Measurements from ENCODE around the gene PDGFB. TPM values are rescaled to one million over a fixed set of nuclear protein-coding genes. Genes with fewer than 3 reads are reported as not detected.
A peak's percentile ranks its signal among the peaks of the same experiment; 100 is the strongest.

The PDGFB gene
- total RNA-seq, 5 donors from 2014 or later (not counting 1 experiment from before 2014, with no cell fraction given) = 2.9 to 18.3 (median 4.6) TPM

DNA sequence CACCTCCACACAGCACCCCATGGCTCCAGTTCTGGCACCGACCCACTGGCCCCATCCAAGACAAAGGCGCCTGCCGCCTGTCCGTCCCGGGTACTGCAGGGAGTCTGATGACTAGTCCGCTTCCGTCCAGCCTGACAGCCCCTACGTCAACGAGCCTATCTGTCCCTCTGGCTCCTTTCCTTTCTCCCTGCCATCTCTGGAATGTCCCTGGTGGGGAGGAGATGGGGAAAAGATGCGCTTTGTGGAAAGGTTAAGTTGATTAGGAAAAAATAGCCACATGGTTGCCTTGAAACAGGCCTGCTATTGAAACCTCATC lies 10.4 kb downstream of the PDGFB start:
- Mint-ChIP-seq H3K36me3 (peaks cover 7% of the 10 kb centered on the region), H3K9me3 (no peaks in the 10 kb centered on the region), H3K27me3 (peaks cover 5 to 32% of the 10 kb centered on the region in 2 donors), H3K27ac (no peak overlapping the region), H3K4me1 (peaks cover 51 to 55% (median 51%) of the 10 kb centered on the region in 3 donors), H3K4me3 (peak overlapping the region in 1 of 3 donors; percentile 46)
- ATAC-seq (replicated peaks in 1 of 4) = no peak
- H3K27me3 ChIP-seq (replicated peaks in 1 of 2; ENCODE audit: control insufficient read depth in 2 of 2, extremely low read depth in 1 of 2, insufficient read depth in 2 of 2, low read length in 1 of 2) = peaks cover 2 to 55% of the 10 kb centered on the region in 2 experiments
- no peaks in the 10 kb centered on the region for H3K9me3 ChIP-seq
- DNase-seq = no peak
- peaks cover 0 to 14% of the 10 kb centered on the region in 2 donors for H3K36me3 ChIP-seq (ENCODE audit: control insufficient read depth in 2 of 2, extremely low read depth in 1 of 2, insufficient read depth in 1 of 2, low read length in 1 of 2)
- ChIA-PET POLR2A (no interaction called here), CTCF (no interaction called here)
- WGBS (ENCODE audit: insufficient coverage) = 70% methylated on average over 5 of the region's 10 CpGs
- no peak overlapping the region for H3K27ac ChIP-seq (ENCODE audit: low read length)
- H3K4me3 ChIP-seq (ENCODE audit: control insufficient read depth in 1 of 2, extremely low read depth in 1 of 2, low read length in 1 of 2) = no peak overlapping the region
- peaks cover 16 to 53% of the 10 kb centered on the region in 2 experiments for H3K4me1 ChIP-seq (ENCODE audit: control insufficient read depth in 1 of 2, extremely low read depth in 1 of 2, insufficient read depth in 2 of 2, low read length in 2 of 2)

DNA sequence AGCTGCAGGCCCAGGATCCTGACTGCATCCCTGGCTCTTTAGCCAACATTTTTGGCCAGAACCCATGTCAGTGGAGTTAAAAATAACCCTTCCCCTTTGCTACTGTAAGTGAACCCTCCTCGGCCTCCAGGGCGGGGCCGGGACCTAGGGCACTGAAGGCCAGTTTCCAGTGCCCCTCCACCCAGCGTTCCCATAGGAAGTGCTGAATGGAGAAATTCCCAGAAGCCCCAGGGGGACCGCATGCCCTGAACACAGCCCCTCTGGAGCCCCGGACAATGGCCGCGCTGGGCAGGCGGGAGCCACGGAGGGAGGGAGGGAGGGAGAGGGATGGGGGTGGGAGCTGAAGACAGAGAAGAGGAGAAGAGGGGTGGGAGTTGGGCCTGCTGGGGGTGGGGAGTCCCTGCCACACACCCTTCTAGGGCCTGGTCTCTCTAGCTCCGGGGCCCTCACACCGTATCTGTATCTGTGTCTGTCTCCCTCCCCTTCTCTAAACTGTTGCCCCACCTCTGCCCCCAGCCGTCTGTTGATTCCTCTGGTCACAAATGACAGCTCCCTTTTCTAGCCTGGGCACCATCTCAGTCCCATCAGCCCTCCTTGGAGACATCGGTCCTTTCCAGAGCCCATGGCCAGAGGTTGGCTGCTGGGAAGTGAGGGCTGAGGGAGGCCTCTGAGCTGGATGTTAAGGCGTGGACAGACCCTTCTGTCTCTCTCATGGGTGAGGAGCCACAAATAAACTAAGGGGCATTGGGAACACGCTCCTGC lies 10.9 kb downstream of the PDGFB start:
- no peak overlapping the region for H3K27ac Mint-ChIP-seq
- ChIA-PET POLR2A (no interaction called here), CTCF (no interaction called here)
- Histone ChIP-seq H3K9me3 (no peaks in the 10 kb centered on the region), H3K36me3 (ENCODE audit: control insufficient read depth in 2 of 2, extremely low read depth in 1 of 2, insufficient read depth in 1 of 2, low read length in 1 of 2) (peaks cover 0 to 15% of the 10 kb centered on the region in 2 donors), H3K27me3 (replicated peaks in 1 of 2; ENCODE audit: control insufficient read depth in 2 of 2, extremely low read depth in 1 of 2, insufficient read depth in 2 of 2, low read length in 1 of 2) (peaks cover 2 to 55% of the 10 kb centered on the region in 2 experiments), H3K27ac (ENCODE audit: low read length) (no peak overlapping the region), H3K4me3 (ENCODE audit: control insufficient read depth in 1 of 2, extremely low read depth in 1 of 2, low read length in 1 of 2) (no peak overlapping the region), H3K4me1 (ENCODE audit: control insufficient read depth in 1 of 2, extremely low read depth in 1 of 2, insufficient read depth in 2 of 2, low read length in 2 of 2) (peaks cover 16 to 47% of the 10 kb centered on the region in 2 experiments)
- WGBS (ENCODE audit: insufficient coverage) = 52% methylated on average over 4 of the region's 16 CpGs
- DNase-seq = no peak
- H3K36me3 Mint-ChIP-seq = peaks cover 12% of the 10 kb centered on the region
- H3K27me3 Mint-ChIP-seq = peaks cover 5 to 36% of the 10 kb centered on the region in 2 donors
- peaks cover 47 to 51% (median 47%) of the 10 kb centered on the region in 3 donors for H3K4me1 Mint-ChIP-seq
- H3K4me3 Mint-ChIP-seq = no peak overlapping the region
- H3K9me3 Mint-ChIP-seq = no peaks in the 10 kb centered on the region
- ATAC-seq (replicated peaks in 1 of 4) = no peak

DNA sequence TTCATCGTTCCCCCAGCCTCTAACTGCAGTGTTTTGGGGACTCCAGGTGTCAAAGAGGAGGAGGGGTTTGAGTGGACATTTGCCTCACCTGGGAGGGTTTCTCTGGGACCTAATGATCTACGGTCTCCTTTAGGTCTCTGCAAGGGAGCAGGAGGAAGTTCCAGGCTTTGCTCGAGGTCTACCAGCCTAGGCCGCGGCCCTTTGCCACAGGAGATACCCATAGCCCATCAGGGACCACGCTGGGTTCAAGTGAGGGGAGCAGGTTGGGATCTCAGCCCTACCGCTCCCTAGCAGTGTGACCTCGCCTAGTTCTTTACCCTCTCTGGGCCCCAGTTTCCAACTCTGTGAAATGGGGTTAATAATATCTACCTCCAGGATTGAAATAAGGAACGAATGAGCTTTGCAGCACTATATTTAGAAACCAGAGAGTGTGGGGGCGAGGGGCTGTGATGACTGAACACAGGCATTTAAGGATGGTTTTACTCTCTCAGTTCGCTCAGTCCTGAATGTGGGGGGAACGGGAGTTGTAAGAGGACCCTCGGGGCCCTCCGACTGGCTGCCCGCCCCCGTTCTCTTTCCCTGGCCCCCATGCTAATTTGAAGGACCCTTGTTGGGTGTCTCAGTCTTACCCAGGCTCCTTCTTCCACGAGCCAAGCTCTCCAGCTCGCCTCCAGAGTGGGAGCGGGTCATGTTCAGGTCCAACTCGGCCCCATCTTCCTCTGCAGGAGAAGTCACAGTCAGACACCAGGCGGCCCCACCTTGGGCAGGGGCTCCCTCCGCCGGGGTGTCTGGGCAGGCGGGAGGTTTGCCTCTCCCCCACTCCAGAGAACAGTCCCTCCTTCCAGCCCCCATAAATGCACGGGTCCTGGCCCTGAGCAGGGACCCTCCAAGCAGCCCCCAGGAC lies 11.7 kb downstream of the PDGFB start:
- Mint-ChIP-seq H3K4me1 (peaks cover 40 to 45% (median 41%) of the 10 kb centered on the region in 3 donors), H3K36me3 (peaks cover 14% of the 10 kb centered on the region), H3K9me3 (no peaks in the 10 kb centered on the region), H3K27ac (no peak overlapping the region), H3K27me3 (peaks cover 5 to 36% of the 10 kb centered on the region in 2 donors), H3K4me3 (no peak overlapping the region)
- peaks cover 16 to 39% of the 10 kb centered on the region in 2 experiments for H3K4me1 ChIP-seq (ENCODE audit: control insufficient read depth in 1 of 2, extremely low read depth in 1 of 2, insufficient read depth in 2 of 2, low read length in 2 of 2)
- DNase-seq (no peak), ATAC-seq (replicated peaks in 1 of 4) (no peak)
- ChIA-PET CTCF (no interaction called here), POLR2A (no interaction called here)
- no peak overlapping the region for H3K4me3 ChIP-seq (ENCODE audit: control insufficient read depth in 1 of 2, extremely low read depth in 1 of 2, low read length in 1 of 2)
- 78% methylated on average over 12 of the region's 25 CpGs for WGBS (ENCODE audit: insufficient coverage)
- H3K9me3 ChIP-seq = no peaks in the 10 kb centered on the region
- peaks cover 0 to 16% of the 10 kb centered on the region in 2 donors for H3K36me3 ChIP-seq (ENCODE audit: control insufficient read depth in 2 of 2, extremely low read depth in 1 of 2, insufficient read depth in 1 of 2, low read length in 1 of 2)
- peaks cover 1 to 55% of the 10 kb centered on the region in 2 experiments for H3K27me3 ChIP-seq (replicated peaks in 1 of 2; ENCODE audit: control insufficient read depth in 2 of 2, extremely low read depth in 1 of 2, insufficient read depth in 2 of 2, low read length in 1 of 2)
- H3K27ac ChIP-seq (ENCODE audit: low read length) = no peak overlapping the region

DNA sequence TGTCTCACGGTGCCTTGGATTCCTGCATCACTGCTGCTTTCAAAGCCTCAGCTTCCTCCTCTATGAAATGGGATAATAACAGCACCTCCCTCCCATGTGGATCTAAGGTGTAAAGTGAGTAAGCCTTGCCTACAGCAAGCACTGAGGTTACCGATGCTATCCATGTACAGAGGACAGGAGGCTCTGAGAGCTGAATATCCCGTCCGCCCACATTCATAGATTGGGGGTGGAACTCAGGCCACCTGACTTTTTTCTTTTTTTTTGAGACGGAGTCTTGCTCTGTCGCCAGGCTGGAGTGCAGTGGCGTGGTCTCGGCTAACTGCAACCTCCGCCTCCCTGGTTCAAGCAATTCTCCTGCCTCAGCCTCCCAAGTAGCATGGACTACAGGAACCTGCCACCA lies 12.5 kb downstream of the PDGFB start:
- H3K4me3 ChIP-seq (ENCODE audit: control insufficient read depth in 1 of 2, extremely low read depth in 1 of 2, low read length in 1 of 2) = no peak overlapping the region
- H3K27me3 Mint-ChIP-seq = peaks cover 5 to 34% of the 10 kb centered on the region in 2 donors
- no peak for ATAC-seq (replicated peaks in 1 of 4)
- ChIA-PET POLR2A (no interaction called here), CTCF (no interaction called here)
- H3K4me3 Mint-ChIP-seq = no peak overlapping the region
- H3K27ac ChIP-seq (ENCODE audit: low read length) = no peak overlapping the region
- WGBS (ENCODE audit: insufficient coverage) = 86% methylated on average over 4 of the region's 9 CpGs
- peaks cover 0 to 19% of the 10 kb centered on the region in 2 donors for H3K36me3 ChIP-seq (ENCODE audit: control insufficient read depth in 2 of 2, extremely low read depth in 1 of 2, insufficient read depth in 1 of 2, low read length in 1 of 2)
- H3K9me3 Mint-ChIP-seq = no peaks in the 10 kb centered on the region
- peaks cover 0 to 48% of the 10 kb centered on the region in 2 experiments for H3K27me3 ChIP-seq (replicated peaks in 1 of 2; ENCODE audit: control insufficient read depth in 2 of 2, extremely low read depth in 1 of 2, insufficient read depth in 2 of 2, low read length in 1 of 2)
- H3K36me3 Mint-ChIP-seq = peaks cover 17% of the 10 kb centered on the region
- H3K4me1 Mint-ChIP-seq = peaks cover 32 to 38% (median 32%) of the 10 kb centered on the region in 3 donors
- no peak for DNase-seq
- no peak overlapping the region for H3K27ac Mint-ChIP-seq
- H3K9me3 ChIP-seq = no peaks in the 10 kb centered on the region
- H3K4me1 ChIP-seq (ENCODE audit: control insufficient read depth in 1 of 2, extremely low read depth in 1 of 2, insufficient read depth in 2 of 2, low read length in 2 of 2) = peaks cover 16 to 32% of the 10 kb centered on the region in 2 experiments

DNA sequence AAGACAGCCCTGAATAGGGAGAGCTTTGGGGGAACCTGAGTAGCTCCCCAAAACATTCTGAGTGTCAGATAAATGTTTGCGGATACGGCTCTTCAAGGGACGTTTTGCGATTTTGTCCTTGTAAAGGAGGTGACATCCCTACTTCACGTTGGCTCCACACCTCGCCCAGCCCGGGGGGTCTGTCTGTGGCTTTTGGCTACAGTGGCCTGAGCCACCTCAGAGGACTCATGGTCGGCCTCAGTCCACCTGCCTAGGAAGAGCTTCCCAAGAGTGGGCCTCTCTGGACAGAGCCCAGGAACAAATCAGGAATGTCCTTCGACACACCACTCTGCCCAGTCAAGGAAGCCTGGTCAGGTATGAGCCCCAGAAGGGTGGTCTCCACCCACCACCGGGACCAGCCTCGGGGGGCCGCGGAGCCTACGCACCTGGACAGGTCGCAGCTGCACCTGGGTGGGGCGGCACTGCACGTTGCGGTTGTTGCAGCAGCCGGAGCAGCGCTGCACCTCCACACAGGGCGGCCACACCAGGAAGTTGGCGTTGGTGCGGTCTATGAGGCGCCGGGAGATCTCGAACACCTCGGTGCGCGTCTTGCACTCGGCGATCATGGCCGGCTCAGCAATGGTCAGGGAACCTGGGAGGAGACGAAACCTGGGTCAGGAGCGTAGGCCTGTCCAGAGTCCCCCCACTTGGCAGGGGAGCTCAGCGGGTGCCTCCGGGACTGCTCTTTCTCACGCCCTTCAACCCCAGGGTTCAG lies 13.4 kb downstream of the PDGFB start:
- Mint-ChIP-seq H3K9me3 (no peaks in the 10 kb centered on the region), H3K27ac (no peak overlapping the region), H3K27me3 (peaks cover 5 to 27% of the 10 kb centered on the region in 2 donors), H3K4me1 (peaks cover 23 to 30% (median 24%) of the 10 kb centered on the region in 3 donors), H3K36me3 (peaks cover 17% of the 10 kb centered on the region), H3K4me3 (no peak overlapping the region)
- Histone ChIP-seq H3K4me1 (ENCODE audit: control insufficient read depth in 1 of 2, extremely low read depth in 1 of 2, insufficient read depth in 2 of 2, low read length in 2 of 2) (peaks cover 12 to 23% of the 10 kb centered on the region in 2 experiments), H3K4me3 (ENCODE audit: control insufficient read depth in 1 of 2, extremely low read depth in 1 of 2, low read length in 1 of 2) (no peak overlapping the region), H3K27me3 (replicated peaks in 1 of 2; ENCODE audit: control insufficient read depth in 2 of 2, extremely low read depth in 1 of 2, insufficient read depth in 2 of 2, low read length in 1 of 2) (peaks cover 0 to 40% of the 10 kb centered on the region in 2 experiments), H3K36me3 (ENCODE audit: control insufficient read depth in 2 of 2, extremely low read depth in 1 of 2, insufficient read depth in 1 of 2, low read length in 1 of 2) (peaks cover 0 to 20% of the 10 kb centered on the region in 2 donors), H3K27ac (ENCODE audit: low read length) (no peak overlapping the region), H3K9me3 (no peaks in the 10 kb centered on the region)
- DNase-seq (no peak), ATAC-seq (replicated peaks in 1 of 4) (no peak)
- POLR2A ChIA-PET = no interaction called here
- 93% methylated on average over 36 of the region's 37 CpGs for WGBS (ENCODE audit: insufficient coverage)
- CTCF ChIA-PET = interaction anchor here in 1 of 2 donors (1.5 kb wide), 1 partner anchor 60 kb away, joined by 4 read pairs; no protein-coding TSS in a partner anchor

All from T-cell (primary cell).